ENCODE data around the gene OTOG.

- TF ChIP-seq CTCF (IDR thresholded peaks at IDR 0.05; ENCODE audit: low read length) (no peak), EZH2phosphoT487 (IDR thresholded peaks at IDR 0.05; ENCODE audit: low read length) (no peak)
Observed at GRCh38 chr11:17638311-17638710, 91.3 kb downstream of the OTOG start.
